ENCODE data around the gene PLEKHA5.

Gene PLEKHA5

DNA sequence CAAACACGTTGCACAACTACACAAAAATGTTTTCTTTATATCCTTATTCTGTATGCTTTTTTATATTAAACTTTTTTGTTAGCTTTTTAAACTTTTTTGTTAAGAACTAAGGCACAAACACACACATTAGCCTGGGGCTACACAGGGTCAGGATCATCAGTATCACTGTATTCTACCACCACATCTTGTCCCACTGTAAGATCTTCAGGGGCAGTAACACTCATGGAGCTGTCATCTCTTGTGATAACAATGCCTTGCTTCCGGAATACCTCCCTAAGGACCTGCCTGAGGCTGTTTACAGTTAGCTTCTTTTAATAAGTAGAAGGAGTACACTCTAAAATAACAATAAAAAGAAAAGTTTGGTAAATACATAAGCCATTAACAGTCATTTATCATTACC is 42.2 kb downstream of the PLEKHA5 start:
- H3K36me3 ChIP-seq (ENCODE audit: control insufficient read depth, insufficient read depth, low read length): no peaks in the 10 kb centered on the region
- H3K4me2 ChIP-seq (ENCODE audit: low read length): no peak overlapping the region
- H3K27me3 ChIP-seq (ENCODE audit: control insufficient read depth, insufficient read depth, low read length): no peaks in the 10 kb centered on the region
- TF ChIP-seq, protein P1, sequence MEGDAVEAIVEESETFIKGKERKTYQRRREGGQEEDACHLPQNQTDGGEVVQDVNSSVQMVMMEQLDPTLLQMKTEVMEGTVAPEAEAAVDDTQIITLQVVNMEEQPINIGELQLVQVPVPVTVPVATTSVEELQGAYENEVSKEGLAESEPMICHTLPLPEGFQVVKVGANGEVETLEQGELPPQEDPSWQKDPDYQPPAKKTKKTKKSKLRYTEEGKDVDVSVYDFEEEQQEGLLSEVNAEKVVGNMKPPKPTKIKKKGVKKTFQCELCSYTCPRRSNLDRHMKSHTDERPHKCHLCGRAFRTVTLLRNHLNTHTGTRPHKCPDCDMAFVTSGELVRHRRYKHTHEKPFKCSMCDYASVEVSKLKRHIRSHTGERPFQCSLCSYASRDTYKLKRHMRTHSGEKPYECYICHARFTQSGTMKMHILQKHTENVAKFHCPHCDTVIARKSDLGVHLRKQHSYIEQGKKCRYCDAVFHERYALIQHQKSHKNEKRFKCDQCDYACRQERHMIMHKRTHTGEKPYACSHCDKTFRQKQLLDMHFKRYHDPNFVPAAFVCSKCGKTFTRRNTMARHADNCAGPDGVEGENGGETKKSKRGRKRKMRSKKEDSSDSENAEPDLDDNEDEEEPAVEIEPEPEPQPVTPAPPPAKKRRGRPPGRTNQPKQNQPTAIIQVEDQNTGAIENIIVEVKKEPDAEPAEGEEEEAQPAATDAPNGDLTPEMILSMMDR (IDR thresholded peaks at IDR 0.05): no peak
- no peak overlapping the region for H3K4me3 ChIP-seq (ENCODE audit: low read depth, low read length)
- no peaks in the 10 kb centered on the region for H3K4me1 ChIP-seq
- H3K9me3 ChIP-seq (ENCODE audit: control insufficient read depth, low read length): no peaks in the 10 kb centered on the region
- no peak overlapping the region for H2AFZ ChIP-seq
- no peak overlapping the region for H3K27ac ChIP-seq
- H3K9ac ChIP-seq: no peak overlapping the region
- H3K79me2 ChIP-seq: peaks cover 2% of the 10 kb centered on the region

DNA sequence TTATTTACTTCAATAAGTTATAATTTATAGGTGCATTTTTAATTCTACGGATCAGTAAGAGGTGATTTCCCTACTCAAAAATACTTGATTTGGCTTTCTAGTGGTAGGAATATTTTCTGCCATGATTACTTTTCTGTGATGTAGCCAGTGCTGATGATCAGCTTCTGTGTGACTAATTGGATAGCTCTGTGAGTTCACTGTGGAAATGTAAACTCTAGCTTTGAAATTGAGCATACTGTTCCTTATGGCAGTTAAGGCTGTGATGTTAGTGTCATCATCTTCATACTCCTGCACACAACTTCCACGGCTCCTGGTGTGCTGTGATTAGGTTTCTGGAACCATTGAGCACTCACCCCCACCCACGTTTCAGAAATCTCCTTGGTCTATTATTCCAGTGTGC is 48.2 kb downstream of the PLEKHA5 start:
- no peak overlapping the region for H3K9ac ChIP-seq
- no peak overlapping the region for H2AFZ ChIP-seq
- no peaks in the 10 kb centered on the region for H3K79me2 ChIP-seq
- no peak overlapping the region for H3K4me2 ChIP-seq (ENCODE audit: low read length)
- H3K9me3 ChIP-seq (ENCODE audit: control insufficient read depth, low read length): no peaks in the 10 kb centered on the region
- H3K27ac ChIP-seq: no peak overlapping the region
- no peaks in the 10 kb centered on the region for H3K36me3 ChIP-seq (ENCODE audit: control insufficient read depth, insufficient read depth, low read length)
- H3K4me1 ChIP-seq: peaks cover 6% of the 10 kb centered on the region
- H3K27me3 ChIP-seq (ENCODE audit: control insufficient read depth, insufficient read depth, low read length): no peaks in the 10 kb centered on the region
- TF ChIP-seq, protein P1 (IDR thresholded peaks at IDR 0.05): no peak
- H3K4me3 ChIP-seq (ENCODE audit: low read depth, low read length): no peak overlapping the region

DNA sequence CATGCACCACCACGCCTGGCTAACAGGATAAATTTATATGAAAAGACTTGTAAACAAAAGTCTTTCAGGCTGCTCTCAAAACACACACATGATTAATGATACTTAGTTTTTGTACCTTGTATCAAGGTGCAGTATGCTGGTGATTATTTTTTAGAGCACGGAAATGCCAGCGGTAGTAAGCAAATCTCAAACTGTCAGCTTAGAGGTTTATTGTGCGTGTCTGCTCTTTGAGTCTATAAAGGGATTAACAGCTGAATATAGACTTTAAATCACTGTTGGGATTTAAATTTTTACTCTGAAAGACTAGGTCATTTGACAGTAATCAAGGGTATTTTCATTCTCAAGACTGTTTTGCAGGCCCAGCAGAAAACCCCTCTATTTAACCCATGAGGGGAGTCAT is 50.5 kb downstream of the PLEKHA5 start:
- Histone ChIP-seq H3K9ac (no peak overlapping the region), H3K79me2 (no peaks in the 10 kb centered on the region), H3K9me3 (ENCODE audit: control insufficient read depth, low read length) (no peaks in the 10 kb centered on the region), H3K4me2 (ENCODE audit: low read length) (no peak overlapping the region), H3K4me1 (peaks cover 6% of the 10 kb centered on the region), H3K27ac (no peak overlapping the region), H2AFZ (no peak overlapping the region), H3K4me3 (ENCODE audit: low read depth, low read length) (no peak overlapping the region), H3K36me3 (ENCODE audit: control insufficient read depth, insufficient read depth, low read length) (no peaks in the 10 kb centered on the region), H3K27me3 (ENCODE audit: control insufficient read depth, insufficient read depth, low read length) (no peaks in the 10 kb centered on the region)
- TF ChIP-seq, protein P1 (IDR thresholded peaks at IDR 0.05): no peak

DNA sequence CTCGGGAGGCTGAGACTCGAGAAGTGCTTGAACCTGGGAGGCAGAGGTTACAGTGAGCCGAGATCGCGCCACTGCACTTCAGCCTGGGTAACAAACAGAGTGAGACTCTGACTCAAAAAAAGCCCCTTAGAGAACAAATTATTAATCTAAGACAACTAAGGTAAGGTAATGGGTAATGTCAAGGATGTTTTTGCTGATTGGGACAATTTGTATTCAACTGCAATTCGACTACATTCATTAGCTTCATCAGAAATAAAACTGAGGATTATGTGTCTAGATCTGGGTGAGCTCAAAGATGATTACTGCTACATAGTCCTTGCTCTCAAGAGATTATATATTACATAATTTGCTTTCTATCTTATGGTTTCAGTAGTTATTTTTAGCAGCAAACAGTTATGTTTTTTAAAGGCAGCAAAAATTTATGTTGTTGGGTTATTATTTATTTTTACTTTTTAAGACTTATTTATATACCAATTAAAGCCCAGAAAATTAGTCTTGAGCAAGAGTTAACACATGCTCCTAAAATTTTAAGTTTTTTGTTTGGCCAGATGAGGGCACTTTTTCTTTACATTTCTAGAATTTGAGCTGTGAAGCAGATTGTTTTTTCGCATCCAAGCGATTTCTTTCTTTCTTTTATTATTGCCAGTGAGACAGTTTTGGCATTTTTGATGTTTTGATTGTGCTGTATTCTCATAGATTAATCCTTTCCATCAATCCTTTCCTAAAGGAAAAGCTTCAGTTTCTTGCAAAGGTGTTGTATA is 52.3 kb downstream of the PLEKHA5 start:
- TF ChIP-seq, protein P1 (IDR thresholded peaks at IDR 0.05): no peak
- H3K79me2 ChIP-seq: no peaks in the 10 kb centered on the region
- no peaks in the 10 kb centered on the region for H3K9me3 ChIP-seq (ENCODE audit: control insufficient read depth, low read length)
- H3K27me3 ChIP-seq (ENCODE audit: control insufficient read depth, insufficient read depth, low read length): no peaks in the 10 kb centered on the region
- no peak overlapping the region for H2AFZ ChIP-seq
- no peaks in the 10 kb centered on the region for H3K36me3 ChIP-seq (ENCODE audit: control insufficient read depth, insufficient read depth, low read length)
- no peak overlapping the region for H3K27ac ChIP-seq
- no peak overlapping the region for H3K4me2 ChIP-seq (ENCODE audit: low read length)
- H3K4me1 ChIP-seq: peaks cover 6% of the 10 kb centered on the region
- no peak overlapping the region for H3K9ac ChIP-seq
- H3K4me3 ChIP-seq (ENCODE audit: low read depth, low read length): no peak overlapping the region

Measured in parathyroid adenoma (tissue), 2 donors.